ENCODE results near the gene PTPRCAP.
"Not testable (repeated sequence)": the region's sequence is repeated elsewhere in the genome, so short reads cannot be mapped to it uniquely, and the experiment has no call there.

DNA sequence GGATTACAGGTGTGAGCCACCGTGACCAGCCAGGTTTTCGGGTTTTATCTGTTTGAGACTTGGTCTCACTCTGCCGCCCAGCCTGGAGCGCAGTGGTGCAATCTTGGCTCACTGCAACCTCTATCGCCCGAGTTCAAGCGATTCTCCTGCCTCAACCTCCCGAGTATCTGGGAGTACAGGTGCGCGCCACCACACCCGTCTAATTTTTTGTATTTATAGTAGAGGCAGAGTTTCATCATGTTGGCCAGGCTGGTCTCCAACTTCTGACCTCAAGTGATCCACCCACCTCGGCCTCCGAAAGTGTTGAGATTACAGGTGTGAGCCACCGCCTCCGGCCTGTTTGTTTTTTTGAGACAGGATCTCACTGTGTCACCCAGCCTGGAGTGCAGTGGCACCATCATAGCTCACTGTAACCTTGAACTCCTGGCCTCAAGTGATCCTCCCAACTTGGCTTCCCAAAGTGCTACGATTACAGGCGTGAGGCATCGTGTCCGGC, 10.1 kb downstream of the PTPRCAP start:
- TF ChIP-seq EZH2 (IDR thresholded peaks at IDR 0.05); POLR2AphosphoS5 (IDR thresholded peaks at IDR 0.05; ENCODE audit: borderline replicate concordance, low read depth, low read length): not testable (repeated sequence)

Measured in SK-N-MC (cell line).